Testis (tissue), 2 donors: ENCODE data around the gene ATM.

ENCODE experiments used
- POLR2A ChIP-seq: fragments of 450-650 bp; IDR thresholded peaks from one replicate; pipeline ENCODE4 v1.6.1; 2017; ENCODE audit warnings: antibody characterized with exemption, mild to moderate bottlenecking, moderate library complexity
- TF ChIP-seq, protein P1 (sequence below), 3 experiments: fragments of 450-650 bp in 2 of 3; fragments of 200-600 bp in 1 of 3; sonication (generic) in 1 of 3; IDR thresholded peaks; one replicate each; pipeline ENCODE4 v1.5.1; 2016 to 2019; ENCODE audit warnings: antibody characterized with exemption in 3 of 3, mild to moderate bottlenecking in 2 of 3, moderate library complexity in 1 of 3

DNA sequence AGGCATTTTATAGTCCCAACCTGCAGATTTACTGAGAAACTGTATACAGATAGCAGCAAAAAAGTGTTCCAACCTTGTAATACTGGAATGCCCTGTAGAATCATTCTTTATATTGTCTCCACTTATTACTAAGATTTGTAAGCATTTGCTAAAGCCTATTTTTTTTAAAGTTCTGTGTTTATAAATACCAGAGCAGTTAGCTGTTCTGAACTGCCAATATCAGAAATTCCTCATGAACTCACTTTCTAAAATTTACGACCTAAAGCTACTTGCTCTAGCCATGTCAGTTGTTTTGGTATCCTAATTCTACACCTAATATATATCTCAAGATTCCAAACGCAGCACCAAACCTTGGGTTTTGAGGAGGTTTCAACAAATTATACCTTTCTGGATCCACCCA, 141.3 kb downstream of the ATM start:
- TF ChIP-seq, protein P1, sequence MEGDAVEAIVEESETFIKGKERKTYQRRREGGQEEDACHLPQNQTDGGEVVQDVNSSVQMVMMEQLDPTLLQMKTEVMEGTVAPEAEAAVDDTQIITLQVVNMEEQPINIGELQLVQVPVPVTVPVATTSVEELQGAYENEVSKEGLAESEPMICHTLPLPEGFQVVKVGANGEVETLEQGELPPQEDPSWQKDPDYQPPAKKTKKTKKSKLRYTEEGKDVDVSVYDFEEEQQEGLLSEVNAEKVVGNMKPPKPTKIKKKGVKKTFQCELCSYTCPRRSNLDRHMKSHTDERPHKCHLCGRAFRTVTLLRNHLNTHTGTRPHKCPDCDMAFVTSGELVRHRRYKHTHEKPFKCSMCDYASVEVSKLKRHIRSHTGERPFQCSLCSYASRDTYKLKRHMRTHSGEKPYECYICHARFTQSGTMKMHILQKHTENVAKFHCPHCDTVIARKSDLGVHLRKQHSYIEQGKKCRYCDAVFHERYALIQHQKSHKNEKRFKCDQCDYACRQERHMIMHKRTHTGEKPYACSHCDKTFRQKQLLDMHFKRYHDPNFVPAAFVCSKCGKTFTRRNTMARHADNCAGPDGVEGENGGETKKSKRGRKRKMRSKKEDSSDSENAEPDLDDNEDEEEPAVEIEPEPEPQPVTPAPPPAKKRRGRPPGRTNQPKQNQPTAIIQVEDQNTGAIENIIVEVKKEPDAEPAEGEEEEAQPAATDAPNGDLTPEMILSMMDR (IDR thresholded peaks at IDR 0.05) = no peak
- TF ChIP-seq POLR2A = no peak
